Activated CD8-positive, alpha-beta memory T cell treated with anti-CD3 and anti-CD28 coated beads for 36 hours (primary cell): ENCODE data around the gene ENAH. TPM values are rescaled to one million over a fixed set of nuclear protein-coding genes. Genes with fewer than 3 reads are reported as not detected.
"Not testable (repeated sequence)": the region's sequence is repeated elsewhere in the genome, so short reads cannot be mapped to it uniquely, and the experiment has no call there.

Experiments used
- CTCF ChIA-PET: fragments of 350-600 bp; sonication (Branson Sonifier 250); formaldehyde crosslinking; loops from one replicate; lab custom pipeline; 2021; ENCODE audit warnings: antibody characterized with exemption; lab: Charles Lee
- POLR2A ChIA-PET: fragments of 350-600 bp; sonication (Branson Sonifier 250); formaldehyde crosslinking; loops from one replicate; lab custom pipeline; 2021; ENCODE audit warnings: antibody characterized with exemption; lab: Charles Lee
- total RNA-seq, 2 experiments: library from RNA; stranded (reverse); gene quantifications; one replicate each; pipeline ENCODE4 v1.2.3, GENCODE V29; 2021

The ENAH gene
- total RNA-seq, 2 experiments from 2014 or later: 0.53 to 1.1 TPM

DNA sequence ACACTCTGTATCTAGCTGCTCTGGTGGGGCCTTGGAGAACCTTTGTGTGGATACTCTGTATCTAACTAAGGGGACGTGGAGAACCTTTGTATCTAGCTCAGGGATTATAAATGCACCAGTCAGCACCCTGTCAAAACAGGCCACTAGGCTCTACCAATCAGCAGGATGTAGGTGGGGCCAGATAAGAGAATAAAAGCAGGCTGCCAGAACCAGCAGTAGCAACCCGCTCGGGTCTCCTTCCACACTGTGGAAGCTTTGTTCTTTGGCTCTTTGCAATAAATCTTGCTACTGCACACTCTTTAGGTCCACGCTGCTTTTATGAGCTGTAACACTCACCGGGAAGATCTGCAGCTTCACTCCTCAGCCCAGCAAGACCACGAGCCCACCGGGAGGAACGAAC lies 179.7 kb downstream of the ENAH start:
- CTCF ChIA-PET: interaction anchor here (0.6 to 1.2 kb wide), 3 partner anchors 43 to 438 kb away, joined by 3 to 5 read pairs (median 4); no protein-coding TSS in a partner anchor
- POLR2A ChIA-PET: not testable (repeated sequence)

DNA sequence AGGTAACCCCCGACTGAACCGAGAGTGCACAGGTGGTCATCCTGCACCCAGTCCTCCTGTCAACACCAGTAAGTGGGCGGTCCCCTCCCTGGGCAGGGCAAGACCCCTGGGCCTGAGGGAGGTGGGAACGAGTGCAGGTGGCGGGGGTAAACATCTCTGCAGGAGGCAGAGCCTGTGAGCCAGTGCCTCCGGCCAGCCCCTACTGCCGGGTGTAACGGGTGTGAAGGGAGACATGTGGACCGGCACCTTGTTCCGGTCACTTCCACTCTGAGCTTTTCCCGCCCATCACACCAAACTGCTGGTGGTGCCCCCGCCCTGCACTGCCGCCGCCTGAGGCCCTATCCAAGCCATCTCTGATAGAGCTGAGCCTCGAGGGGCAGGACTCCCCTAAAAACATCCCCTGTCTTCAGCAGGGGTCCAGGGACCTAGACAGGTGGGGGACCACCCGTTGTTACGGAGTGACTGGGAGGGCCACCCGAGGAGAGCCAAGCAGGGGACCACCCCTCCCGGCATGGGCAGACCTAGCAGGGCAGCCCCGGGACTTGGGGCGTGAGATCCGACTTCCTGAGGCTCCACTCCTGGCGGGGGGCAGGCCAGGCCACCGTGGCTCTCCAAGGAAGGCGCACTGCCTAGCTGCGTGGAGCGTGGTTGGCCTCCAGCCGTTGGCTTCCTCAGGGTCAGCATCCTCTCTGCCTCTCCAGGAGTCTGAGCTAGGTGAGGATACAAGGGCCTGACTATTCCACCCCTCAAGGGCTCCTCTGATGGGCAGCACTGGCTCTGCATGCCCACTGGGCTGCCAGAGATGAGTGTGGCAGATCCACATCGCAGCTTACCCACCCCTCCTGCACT lies 181.2 kb downstream of the ENAH start:
- ChIA-PET POLR2A (interaction anchor here (0.5 kb wide), 1 partner anchor 389 kb away, joined by 3 read pairs; no protein-coding TSS in a partner anchor), CTCF (interaction anchor here (0.6 to 1.1 kb wide), 2 partner anchors 27 to 515 kb away, joined by 3 to 4 read pairs; no protein-coding TSS in a partner anchor)

DNA sequence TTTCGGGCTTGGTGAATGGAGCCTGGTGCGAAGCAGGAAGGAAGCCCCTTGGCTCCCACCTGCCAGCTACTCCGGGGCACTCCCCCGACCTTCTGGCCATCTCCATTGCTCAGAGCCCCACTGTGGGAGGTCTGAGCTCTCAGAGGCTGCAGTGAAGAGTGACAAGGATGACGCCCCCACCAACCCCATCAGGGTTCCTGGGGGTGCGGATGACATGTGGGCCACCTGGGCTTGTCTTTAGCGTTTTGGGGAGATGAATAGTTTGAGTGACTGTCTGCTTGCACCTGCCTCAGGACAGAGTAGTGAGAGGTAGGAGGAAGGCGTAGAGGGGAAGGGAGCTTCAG lies 181.8 kb downstream of the ENAH start:
- ChIA-PET CTCF (interaction anchor here (0.6 to 1.1 kb wide), 2 partner anchors 26 to 515 kb away, joined by 3 to 4 read pairs; no protein-coding TSS in a partner anchor), POLR2A (no interaction called here)

DNA sequence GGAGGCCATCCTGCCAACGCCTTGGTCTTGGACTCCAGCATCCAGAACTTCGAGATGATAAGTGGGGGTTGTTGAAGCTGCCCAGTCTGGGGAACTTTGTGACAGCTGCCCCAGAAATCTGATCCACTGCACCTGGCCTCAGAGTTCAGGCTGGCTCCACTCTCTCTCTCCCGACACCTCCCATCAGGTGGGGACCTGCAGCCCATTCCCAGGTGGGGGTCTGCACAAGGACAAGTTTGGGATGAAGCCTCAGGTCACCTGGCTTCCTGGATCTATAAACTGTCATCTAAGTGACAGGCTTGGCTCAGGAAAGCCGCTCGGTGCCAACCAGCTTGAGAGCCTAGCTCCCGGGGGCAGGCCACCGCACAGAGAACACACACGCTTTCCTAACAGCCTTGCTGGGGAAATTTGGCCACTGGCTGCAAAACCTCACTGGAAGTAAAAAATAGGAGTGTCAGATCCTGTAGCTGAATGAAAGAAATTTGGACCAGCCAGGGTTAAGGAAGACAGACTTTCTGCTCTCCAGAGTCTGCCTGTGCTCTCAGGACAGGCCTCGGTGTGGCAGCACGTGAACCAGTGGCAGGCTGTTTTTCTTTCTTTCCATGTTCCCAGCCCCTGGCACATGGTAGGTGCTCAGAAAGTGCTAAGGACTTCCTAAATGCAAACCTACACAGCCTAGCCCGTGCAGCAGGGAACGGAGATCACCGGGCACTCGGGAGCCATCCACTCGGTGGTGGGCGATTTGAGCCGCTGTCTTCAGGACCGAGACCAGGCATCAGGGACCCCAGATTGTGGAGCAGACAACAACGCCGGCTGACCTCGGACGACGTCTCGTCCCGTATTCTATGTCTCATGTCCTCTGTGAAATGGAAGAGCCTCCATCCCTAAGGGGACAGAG lies 182.5 kb downstream of the ENAH start:
- CTCF ChIA-PET: interaction anchor here (1.1 kb wide), 1 partner anchor 516 kb away, joined by 4 read pairs; no protein-coding TSS in a partner anchor
- POLR2A ChIA-PET: no interaction called here

DNA sequence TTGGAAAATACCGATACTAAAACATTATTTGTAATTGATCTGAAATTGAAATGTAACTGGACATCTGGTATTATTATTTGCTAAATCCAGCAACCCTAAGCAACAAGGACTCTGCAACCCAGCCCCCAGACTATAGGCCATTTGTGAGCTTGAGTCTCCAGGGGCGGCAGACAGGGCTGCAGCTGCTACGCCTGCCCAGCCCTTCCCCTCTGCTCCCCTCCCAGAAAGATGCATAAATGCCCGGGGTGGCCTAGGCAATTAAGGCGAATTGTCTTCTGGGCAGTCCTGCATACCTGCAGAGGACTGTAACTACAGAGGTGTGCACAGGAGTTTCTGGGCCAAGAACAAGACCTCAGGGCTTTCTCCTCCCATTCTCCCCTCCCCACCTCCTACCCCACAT lies 183.9 kb downstream of the ENAH start:
- POLR2A ChIA-PET: interaction anchor here (1.1 to 3.1 kb wide), 4 partner anchors 8 to 309 kb away, joined by 3 to 18 read pairs (median 10); partner anchors contain the start of genes LBR and SRP9
- CTCF ChIA-PET: interaction anchor here (1.8 to 2.0 kb wide), 3 partner anchors 12 to 519 kb away, joined by 4 to 5 read pairs (median 5); no protein-coding TSS in a partner anchor

DNA sequence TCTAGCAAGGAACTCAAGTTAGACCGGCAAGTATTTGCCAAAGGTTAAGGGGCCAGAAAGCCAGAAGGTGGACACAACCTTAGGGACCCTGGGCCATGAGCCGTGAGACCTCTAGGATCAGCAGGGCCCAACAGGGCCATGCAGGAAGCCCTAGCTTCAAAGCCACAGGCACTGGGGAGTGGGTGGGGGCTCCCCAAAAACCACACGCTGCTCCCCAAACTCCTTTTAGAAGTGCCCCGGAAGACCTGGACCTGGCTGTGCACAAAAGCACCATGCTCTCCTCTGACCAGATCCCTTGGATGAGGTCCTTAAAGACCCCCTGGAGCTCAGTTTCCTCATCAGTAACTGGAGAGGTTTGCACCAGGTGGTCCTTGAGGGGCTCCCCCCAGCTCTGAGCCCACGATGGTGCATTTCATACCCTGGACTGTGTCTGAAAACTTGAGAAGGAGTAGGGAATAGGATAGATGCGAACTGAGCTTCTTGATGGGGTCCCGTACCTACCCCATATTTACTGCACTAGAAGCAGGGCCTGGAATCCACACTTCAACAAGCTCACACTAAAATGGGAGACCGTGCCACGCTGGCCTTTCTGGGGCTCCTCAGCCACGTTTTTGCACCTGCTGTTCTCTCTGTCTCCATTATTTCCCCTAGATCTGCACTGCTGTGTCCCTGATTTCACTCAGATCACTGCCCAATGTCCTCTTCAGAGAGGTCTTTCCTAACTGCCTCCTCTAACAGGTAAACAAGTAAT lies 184.5 kb downstream of the ENAH start:
- CTCF ChIA-PET: interaction anchor here (0.6 to 2.0 kb wide), 7 partner anchors 12 to 520 kb away, joined by 3 to 5 read pairs (median 4); no protein-coding TSS in a partner anchor
- POLR2A ChIA-PET: interaction anchor here (1.1 to 3.1 kb wide), 7 partner anchors 8 to 594 kb away, joined by 3 to 18 read pairs (median 6); partner anchors contain the start of genes LBR and SRP9

DNA sequence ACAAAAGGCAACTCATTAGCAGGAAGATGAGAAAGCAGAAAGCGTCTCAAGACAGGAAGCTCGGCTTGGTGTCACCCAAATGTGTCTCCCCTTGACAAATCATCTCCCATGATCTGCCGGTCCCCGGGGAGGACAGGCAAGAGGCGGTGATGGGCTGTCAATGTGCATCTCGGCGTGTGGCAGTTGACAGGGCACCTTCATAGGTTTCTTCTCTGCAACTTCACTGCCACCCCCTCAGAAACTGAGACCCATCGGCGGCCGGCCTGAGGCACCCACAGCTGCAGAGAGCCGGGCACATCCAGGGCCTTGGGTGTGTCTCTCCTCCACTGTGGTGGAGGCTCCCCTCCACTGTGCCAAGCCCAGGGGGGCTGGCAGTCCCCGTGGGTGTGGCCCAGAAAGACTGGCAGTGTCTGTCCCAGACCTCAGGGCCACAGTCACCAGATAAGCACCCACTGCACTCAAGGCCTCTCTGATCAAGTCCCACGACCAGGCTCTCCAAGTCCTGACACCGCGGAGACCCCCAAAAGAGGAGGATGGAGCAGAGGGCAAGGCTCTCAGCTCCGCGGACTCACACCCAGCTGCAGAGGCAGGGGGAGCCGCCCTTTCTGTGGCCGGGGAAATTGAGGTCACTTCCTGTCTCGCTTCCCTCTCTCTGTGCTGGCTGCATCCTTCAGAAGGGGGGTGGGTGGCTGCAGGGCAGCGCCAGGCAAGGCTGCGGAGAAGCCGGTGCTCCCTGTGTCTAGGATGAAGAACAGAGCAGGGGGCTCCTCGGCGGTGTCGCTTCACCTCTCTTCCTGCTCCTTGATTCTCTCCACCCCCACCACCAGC lies 185.5 kb downstream of the ENAH start:
- CTCF ChIA-PET: interaction anchor here (0.6 to 2.0 kb wide), 8 partner anchors 12 to 521 kb away, joined by 3 to 5 read pairs (median 4); no protein-coding TSS in a partner anchor
- POLR2A ChIA-PET: interaction anchor here (1.2 to 3.1 kb wide), 5 partner anchors 13 to 595 kb away, joined by 3 to 18 read pairs (median 10); partner anchors contain the start of gene LBR

DNA sequence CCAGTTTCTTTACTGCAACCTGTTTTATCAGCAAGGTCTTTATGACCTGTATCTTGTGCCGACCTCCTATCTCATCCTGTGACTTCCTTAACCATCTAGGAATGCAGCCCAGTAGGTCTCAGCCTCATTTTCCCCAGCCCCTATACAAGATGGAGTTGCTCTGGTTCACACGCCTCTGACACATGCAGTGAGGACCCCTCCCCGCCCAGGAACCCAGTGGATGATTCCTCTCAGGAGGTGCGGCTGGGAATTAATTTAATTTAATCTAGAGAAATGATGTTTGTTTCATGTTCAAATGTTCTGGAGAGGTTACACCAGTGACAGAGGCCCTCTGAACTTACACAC lies 186.1 kb downstream of the ENAH start:
- POLR2A ChIA-PET: interaction anchor here (2.5 to 3.1 kb wide), 2 partner anchors 22 to 39 kb away, joined by 17 to 18 read pairs; partner anchors contain the start of gene LBR
- CTCF ChIA-PET: interaction anchor here (0.9 to 1.9 kb wide), 2 partner anchors 13 to 521 kb away, joined by 4 to 5 read pairs; no protein-coding TSS in a partner anchor

DNA sequence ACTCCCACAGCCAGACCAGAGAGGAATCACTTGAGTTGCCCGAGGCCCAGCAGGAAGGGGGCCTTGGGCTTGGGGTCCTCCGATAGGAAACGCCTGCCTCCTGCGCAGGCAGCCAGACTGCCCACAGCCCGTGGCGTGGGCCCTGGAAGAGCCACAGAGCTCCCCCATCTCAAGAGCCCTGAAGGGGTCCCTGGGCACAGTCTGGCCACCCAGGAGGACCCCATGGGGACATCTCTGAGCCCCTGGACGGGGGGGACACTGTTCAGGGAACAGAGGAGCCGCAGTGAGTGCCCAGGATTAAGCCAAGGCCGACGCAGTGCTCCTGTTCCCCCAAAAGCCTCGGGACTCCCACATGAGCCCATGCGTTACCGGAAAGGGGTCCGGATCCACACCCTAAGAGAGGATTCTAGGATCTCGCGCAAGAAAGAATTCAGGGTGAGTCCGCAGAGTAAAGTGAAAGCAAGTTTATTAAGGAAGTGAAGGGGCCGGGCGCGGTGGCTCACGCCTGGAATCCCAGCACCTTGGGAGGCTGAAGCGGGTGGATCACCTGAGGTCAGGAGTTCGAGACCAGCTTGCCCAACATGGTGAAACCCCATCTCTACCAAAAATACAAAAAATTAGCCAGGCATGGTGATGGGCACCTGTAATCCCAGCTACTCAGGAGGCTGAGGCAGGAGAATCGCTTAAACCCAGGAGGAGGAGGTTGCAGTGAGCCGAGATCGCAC lies 187.0 kb downstream of the ENAH start:
- CTCF ChIA-PET: interaction anchor here (1.6 to 2.8 kb wide), 2 partner anchors 9 to 445 kb away, joined by 3 to 8 read pairs; no protein-coding TSS in a partner anchor

DNA sequence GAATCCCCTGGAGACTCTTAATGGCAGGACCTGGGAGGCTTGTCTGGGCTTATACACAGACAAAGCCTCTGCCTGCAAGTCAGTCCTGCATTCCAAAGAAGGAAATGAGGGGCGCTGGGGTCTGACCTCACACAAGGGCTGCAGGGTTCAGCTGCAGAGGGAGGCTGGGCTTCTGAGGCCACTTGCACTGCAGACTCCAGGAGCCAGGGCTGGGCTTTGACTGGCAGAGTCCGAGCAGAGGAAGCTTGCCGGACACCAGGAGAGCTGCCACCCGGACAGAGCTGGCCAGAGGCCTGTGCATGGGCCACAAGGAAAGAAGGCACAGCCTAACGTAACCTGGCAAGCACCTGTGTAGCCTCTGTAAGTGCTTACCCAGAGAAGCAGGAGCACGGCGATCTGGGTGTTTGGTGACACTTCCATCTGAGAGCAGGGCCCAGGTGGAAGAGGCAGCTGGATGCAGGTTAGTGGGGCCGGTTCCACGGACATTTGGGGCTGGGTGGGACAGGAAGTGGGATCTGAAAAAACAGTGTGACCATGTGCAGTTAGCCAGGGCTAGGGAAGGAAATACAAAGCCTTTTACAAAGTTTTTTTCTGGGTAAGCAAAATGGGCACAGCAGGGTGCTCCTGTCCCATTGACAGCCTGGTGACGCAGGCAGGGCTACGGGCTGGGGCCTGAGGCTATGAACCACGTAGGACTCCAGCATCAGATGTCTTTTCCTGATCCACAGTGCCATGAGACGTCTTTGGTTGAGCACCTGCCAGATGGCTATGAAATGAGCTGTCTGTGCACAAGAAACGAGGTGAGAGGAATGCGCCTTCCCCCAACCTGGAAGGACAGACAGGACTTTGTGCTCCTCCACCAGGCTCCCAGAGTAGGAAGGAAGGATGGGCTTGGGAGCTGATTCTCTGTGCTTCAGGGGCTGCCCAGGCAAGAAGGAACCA lies 187.8 kb downstream of the ENAH start:
- CTCF ChIA-PET: interaction anchor here (1.6 to 2.8 kb wide), 2 partner anchors 10 to 446 kb away, joined by 3 to 8 read pairs; no protein-coding TSS in a partner anchor
- POLR2A ChIA-PET: no interaction called here

More for the DNA sequence above, 187.0 kb downstream of the ENAH start:
- POLR2A ChIA-PET: interaction anchor here (3.1 kb wide), 1 partner anchor 21 kb away, joined by 18 read pairs; no protein-coding TSS in a partner anchor

DNA sequence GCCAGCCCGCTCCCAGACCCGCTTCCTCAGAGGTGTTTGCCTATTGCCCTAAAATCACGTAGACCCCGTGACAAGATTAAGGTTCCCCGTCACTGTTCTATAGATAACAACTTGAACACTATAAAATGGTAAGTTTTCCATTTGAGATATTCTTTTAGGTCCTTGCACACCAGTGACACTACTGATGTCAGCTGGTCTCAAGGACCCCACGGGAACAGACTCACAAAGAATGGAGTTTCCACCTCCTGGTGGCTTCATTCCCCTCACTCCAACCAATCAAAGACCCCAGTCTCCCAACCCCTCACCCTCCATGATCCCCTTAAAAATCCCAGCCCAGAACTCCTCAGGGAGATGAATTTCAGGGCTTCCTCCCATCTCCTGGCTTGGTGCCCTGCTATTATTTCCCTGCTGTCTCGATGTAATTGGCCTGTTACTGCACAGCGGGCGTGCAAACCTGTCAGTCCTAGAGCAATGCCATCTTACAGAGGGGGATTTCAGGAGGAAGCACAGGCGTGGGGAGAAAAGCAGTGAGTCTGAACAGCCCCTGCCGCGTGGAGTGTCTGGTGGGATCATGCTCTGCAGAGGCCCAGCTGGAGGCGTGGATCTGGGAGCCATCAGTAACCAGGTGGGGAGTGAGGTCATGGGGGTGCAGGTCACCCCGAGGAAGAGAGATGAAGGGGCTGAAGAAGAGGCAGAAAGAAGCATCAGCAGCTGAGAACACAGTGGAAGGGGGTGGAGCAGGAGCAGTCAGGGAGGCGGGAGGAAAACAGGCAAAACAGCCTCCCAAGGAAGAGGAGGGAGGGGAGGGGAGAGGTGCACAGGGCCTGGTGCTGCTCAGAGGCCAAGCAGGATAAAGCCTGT lies 190.0 kb downstream of the ENAH start:
- CTCF ChIA-PET: interaction anchor here (2.5 kb wide), 1 partner anchor 12 kb away, joined by 10 read pairs; no protein-coding TSS in a partner anchor
- POLR2A ChIA-PET: interaction anchor here (0.5 kb wide), 1 partner anchor 13 kb away, joined by 6 read pairs; no protein-coding TSS in a partner anchor

DNA sequence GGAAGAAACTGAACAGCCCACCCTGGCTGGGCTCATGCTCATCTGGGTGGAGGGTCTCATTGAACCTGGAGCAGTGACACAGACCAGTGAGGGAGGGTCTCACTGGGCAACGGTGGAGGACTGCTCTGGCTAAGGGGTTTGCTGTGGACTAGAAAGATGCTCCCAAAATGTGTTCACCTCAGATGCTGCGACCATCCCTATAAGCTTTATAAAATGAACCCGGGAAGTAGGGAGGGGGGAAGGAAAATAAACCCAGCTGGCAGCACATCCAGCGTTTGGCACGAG lies 190.6 kb downstream of the ENAH start:
- POLR2A ChIA-PET: no interaction called here
- CTCF ChIA-PET: interaction anchor here (2.5 kb wide), 1 partner anchor 12 kb away, joined by 10 read pairs; no protein-coding TSS in a partner anchor

DNA sequence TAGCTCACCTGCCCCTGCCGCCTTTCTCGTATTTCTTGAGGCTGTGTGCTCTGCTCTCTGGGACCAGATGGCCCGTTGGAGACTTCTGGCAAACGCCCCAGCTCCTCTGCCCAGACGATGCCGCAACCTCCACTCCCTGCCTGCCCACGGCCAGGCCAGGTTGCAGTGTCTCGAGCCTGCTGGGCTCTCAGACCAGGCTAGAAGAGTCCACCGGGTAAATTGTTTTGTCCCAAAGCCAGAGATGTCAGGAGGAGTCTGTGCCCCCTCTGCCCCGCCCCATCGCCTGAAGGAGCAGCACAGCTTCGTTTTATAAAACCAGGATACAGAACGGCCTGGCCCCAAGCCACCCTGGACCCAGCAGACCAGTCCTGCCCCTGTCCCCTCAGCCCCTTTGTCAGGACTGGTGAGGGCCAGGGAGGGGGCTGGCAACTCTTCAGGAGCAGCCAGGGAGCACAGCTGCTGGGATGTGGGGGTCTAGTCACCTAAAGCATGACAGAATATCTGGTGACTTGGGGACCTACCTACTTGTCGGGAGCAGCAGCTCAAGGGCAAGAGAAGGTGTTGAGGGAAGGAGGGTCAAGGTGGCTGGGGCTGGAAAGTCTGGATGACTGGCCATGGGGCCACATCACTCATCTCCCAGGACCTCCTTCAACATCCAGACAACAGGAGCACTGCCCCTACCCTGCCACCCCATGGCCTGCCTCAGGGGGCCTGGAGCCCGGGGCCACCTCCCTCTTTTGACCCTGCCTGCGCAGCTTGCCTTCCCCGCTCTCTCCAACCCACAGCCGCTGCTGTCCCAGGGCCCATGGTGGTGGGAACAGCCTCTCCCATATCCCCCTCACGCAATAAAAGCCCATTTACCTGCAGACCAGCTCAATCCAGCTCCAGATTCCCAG lies 191.1 kb downstream of the ENAH start:
- ChIA-PET CTCF (interaction anchor here (2.5 to 2.7 kb wide), 2 partner anchors 13 to 17 kb away, joined by 10 to 13 read pairs; no protein-coding TSS in a partner anchor), POLR2A (interaction anchor here (1.4 to 1.7 kb wide), 2 partner anchors 17 to 34 kb away, joined by 6 to 7 read pairs; partner anchors contain the start of gene LBR)
